A549 treated with Hydrocortisone at 1 μM for 4 hours (cell line): Measurements from ENCODE around the gene NRSN2. TPM values are rescaled to one million over a fixed set of nuclear protein-coding genes. Genes with fewer than 3 reads are reported as not detected.

Experiments used
- total RNA-seq: library from RNA; stranded (reverse); fragments of 200-300 nt; extraction: Qiagen RNA extraction; gene quantifications from 5 replicates; pipeline ENCODE4 v1.2.3, GENCODE V29; 2022

Gene NRSN2
- 58.3 to 63.1 TPM (median 60.3 TPM) in 5 replicates for total RNA-seq

DNA sequence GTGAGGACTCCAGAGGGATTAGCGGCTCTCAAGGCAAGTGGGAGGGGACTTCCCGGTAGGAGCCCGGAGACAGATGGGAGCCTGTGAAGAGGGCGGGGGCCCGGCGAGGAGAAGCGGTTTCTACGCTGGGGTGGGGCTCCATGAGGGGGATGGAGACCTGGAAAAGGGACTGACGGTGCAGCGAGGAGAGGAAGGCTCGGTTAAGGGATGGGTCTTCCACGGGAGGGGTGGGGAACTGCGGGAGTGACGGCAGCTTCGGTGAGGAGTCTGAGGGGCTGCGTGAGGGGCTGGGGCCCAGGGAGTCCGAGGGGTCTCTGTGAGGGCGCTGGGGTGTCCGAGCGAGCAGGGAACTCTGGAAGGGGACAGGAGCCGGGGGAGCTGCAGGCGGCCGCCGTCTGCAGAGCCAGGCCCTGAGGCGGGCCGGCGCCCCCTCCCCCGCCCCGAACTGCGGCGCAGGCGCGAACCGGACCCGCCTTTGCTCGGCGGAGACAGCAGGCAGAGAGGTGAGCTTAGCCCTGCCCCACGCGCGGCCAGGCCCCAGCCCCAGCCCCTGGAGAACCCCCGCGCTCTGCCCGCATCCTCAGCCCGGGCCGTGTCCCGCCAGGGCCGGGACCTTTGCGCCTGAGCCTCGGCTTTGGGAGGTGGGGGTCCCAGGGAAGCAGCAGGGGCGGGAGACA, at the start of gene NRSN2:
Gene NRSN2 (plus strand): TSS at position 472 of the 677 bp plus-strand sequence. CDS start 2,533 bp downstream, outside the sequence.

DNA sequence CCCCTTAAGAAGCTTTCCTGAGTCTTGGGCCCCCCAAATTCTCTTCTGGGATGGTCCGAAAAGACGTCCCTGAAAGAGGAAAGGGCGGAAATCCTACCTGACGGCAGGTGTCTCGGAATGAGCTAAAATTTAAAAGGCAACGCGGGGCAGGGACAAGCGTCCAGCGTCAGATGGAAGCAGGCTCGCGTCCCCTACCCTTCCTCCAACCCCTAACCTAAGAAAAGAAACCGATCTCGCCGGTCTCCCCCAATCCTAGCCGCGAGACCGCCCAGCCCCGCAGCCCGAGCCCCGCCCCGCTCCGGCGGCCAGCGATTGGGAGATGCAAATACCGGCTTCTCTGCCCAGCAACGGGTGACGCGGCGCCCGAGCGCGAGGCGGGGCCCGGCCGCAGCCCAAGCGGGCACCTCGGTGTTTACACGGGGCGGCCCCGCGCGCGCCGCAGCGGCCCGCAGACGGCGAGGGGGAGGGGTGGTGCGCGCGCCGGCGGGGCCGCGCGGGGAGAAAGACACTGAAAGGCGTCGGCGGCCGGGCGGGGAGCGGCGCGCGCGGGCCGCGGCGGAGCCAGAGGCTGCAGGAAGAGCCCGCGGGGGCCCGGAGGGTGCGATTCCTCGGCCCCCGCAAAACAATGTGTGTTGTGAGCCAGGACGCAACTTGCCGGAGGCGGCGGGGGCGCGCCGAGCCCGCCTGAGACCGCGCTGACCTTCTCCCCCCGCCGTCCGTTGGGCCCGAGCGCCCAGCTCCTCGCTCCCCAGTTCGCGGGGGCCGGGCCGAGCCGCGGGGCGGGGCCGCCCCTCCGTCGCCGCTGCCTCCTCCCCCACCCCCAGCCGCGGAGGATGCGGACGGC, 21.6 kb upstream of the NRSN2 start, which contains the start of gene SOX12:
Gene SOX12 (plus strand): TSS at position 508 of the 844 bp plus-strand sequence. CDS start 373 bp downstream, outside the sequence.

Other genes with a start within 250 kb of the NRSN2 start
- not detected in 5 replicates for gene DEFB126, start 204.5 kb upstream of the NRSN2 start, total RNA-seq
- not detected in 5 replicates for gene DEFB127, start 189.7 kb upstream of the NRSN2 start, total RNA-seq
- not detected in 5 replicates for gene DEFB128, start 157.4 kb upstream of the NRSN2 start, total RNA-seq
- gene DEFB129, start 119.9 kb upstream of the NRSN2 start, total RNA-seq = not detected in 5 replicates
- not detected in 5 replicates for gene DEFB132, start 89.4 kb upstream of the NRSN2 start, total RNA-seq
- 10.8 to 12.6 TPM (median 11.2 TPM) in 5 replicates for gene C20orf96, start 56.4 kb upstream of the NRSN2 start, total RNA-seq
- 19.9 to 22.0 TPM (median 21.2 TPM) in 5 replicates for gene ZCCHC3, start 49.5 kb upstream of the NRSN2 start, total RNA-seq
- gene SOX12, start 21.6 kb upstream of the NRSN2 start, total RNA-seq = 20.3 to 26.2 TPM (median 23.6 TPM) in 5 replicates
- 51.3 to 61.5 TPM (median 58.9 TPM) in 5 replicates for gene TRIB3, start 33.6 kb downstream of the NRSN2 start, total RNA-seq
- gene RBCK1, start 61.2 kb downstream of the NRSN2 start, total RNA-seq = 104 to 141 TPM (median 138 TPM) in 5 replicates
- gene TBC1D20, start 115.4 kb downstream of the NRSN2 start, total RNA-seq = 32.6 to 35.7 TPM (median 34.4 TPM) in 5 replicates
- gene CSNK2A1, start 196.7 kb downstream of the NRSN2 start, total RNA-seq = 124 to 171 TPM (median 148 TPM) in 5 replicates